Measurements from ENCODE around the gene CEBPZ. TPM values are rescaled to one million over a fixed set of nuclear protein-coding genes. Genes with fewer than 3 reads are reported as not detected.
A peak's percentile ranks its signal among the peaks of the same experiment; 100 is the strongest.

The CEBPZ gene
- total and polyA plus RNA-seq, 2 of the 13 experiments (the other 11 are each of a cell fraction or from before 2014, with no cell fraction given): 14.4 to 117 TPM

GRCh38 chr2:37171624-37171950 lies 59.8 kb downstream of the CEBPZ start (continued):
- TF ChIP-seq ZNF609 (CRISPR knock-in tag; IDR thresholded peaks at IDR 0.05; ENCODE audit: borderline replicate concordance) (peak; percentile 59), TBX3 (IDR thresholded peaks at IDR 0.05; ENCODE audit: borderline replicate concordance) (peak; percentile 86; the same call in 1 of the 2 replicates), SOX5 (CRISPR knock-in tag; IDR thresholded peaks at IDR 0.05; ENCODE audit: borderline replicate concordance) (peak; percentile 50; the same call in 1 of the 2 replicates), FOXA1 (IDR thresholded peaks at IDR 0.05) (peak; percentile 86), FOXA1 (CRISPR knock-in tag; IDR thresholded peaks at IDR 0.05) (peak; percentile 60), ATF7-NPFF (CRISPR knock-in tag; IDR thresholded peaks at IDR 0.05; ENCODE audit: low read depth) (no peak), EP300 (IDR thresholded peaks at IDR 0.05; ENCODE audit: low read depth in 2 of 2, low read length in 2 of 2) (peak in 1 of 2 experiments; percentile 49; a peak in 1 of 4 replicates), EP300 (CRISPR knock-in tag; IDR thresholded peaks at IDR 0.05; ENCODE audit: borderline replicate concordance) (no peak), NFIC (IDR thresholded peaks at IDR 0.05; ENCODE audit: low read length) (peak; percentile 67; the same call in 1 of the 2 replicates), CREM (IDR thresholded peaks at IDR 0.05) (peak; percentile 61; the same call in 1 of the 2 replicates), CREM (CRISPR knock-in tag; IDR thresholded peaks at IDR 0.05) (no peak), ZNF724P (CRISPR knock-in tag; IDR thresholded peaks at IDR 0.05; ENCODE audit: borderline replicate concordance) (no peak), MYPOP (CRISPR knock-in tag; IDR thresholded peaks at IDR 0.05) (no peak), ARID5B (CRISPR knock-in tag; IDR thresholded peaks at IDR 0.05) (peak; percentile 80), MIXL1 (CRISPR knock-in tag; IDR thresholded peaks at IDR 0.05) (peak; percentile 60; the same call in 1 of the 2 replicates), ARNT2 (CRISPR knock-in tag; IDR thresholded peaks at IDR 0.05; ENCODE audit: low read depth) (no peak), RXRB (CRISPR knock-in tag; IDR thresholded peaks at IDR 0.05; ENCODE audit: borderline replicate concordance) (peak; percentile 62; the same call in 1 of the 2 replicates), HHEX (CRISPR knock-in tag; IDR thresholded peaks at IDR 0.05) (peak; percentile 54; the same call in 1 of the 2 replicates), HDAC1 (CRISPR knock-in tag; IDR thresholded peaks at IDR 0.05) (peak; percentile 60; the same call in 1 of the 2 replicates)
